Activated CD8-positive, alpha-beta T cell treated with anti-CD3 and anti-CD28 coated beads for 36 hours (primary cell): ENCODE data around the gene GSE1. TPM values are rescaled to one million over a fixed set of nuclear protein-coding genes. Genes with fewer than 3 reads are reported as not detected.

Experiments used
- ATAC-seq: fragments of 200-7000 bp; cut with Tn5 transposase; one replicate; pipeline ENCODE4 v1.10.0; 2021; ENCODE audit warnings: mild to moderate bottlenecking, moderate library complexity
- CTCF ChIA-PET: fragments of 350-600 bp; sonication (Branson Sonifier 250); formaldehyde crosslinking; loops from one replicate; lab custom pipeline; 2021; ENCODE audit warnings: antibody characterized with exemption; lab: Charles Lee
- POLR2A ChIA-PET: fragments of 350-600 bp; sonication (Branson Sonifier 250); formaldehyde crosslinking; loops from one replicate; lab custom pipeline; 2021; ENCODE audit warnings: antibody characterized with exemption; lab: Charles Lee
- DNase-seq: peaks from one replicate; pipeline ENCODE4 v3.0.0-alpha.2; 2020
- H3K27ac Mint-ChIP-seq: one replicate; pipeline ENCODE4 v1.8.0; 2021; ENCODE audit warnings: mild to moderate bottlenecking, mixed read lengths
- H3K27me3 Mint-ChIP-seq: one replicate; pipeline ENCODE4 v1.8.0; 2021; ENCODE audit warnings: mixed read lengths
- H3K36me3 Mint-ChIP-seq: one replicate; pipeline ENCODE4 v1.8.0; 2021; ENCODE audit warnings: low read depth, mixed read lengths
- H3K4me1 Mint-ChIP-seq: one replicate; pipeline ENCODE4 v1.8.0; 2021; ENCODE audit warnings: low read depth, mixed read lengths
- H3K4me3 Mint-ChIP-seq: one replicate; pipeline ENCODE4 v1.8.0; 2021; ENCODE audit warnings: mild to moderate bottlenecking, moderate library complexity, mixed read lengths
- H3K9me3 Mint-ChIP-seq: one replicate; pipeline ENCODE4 v1.8.0; 2021; ENCODE audit warnings: mixed read lengths
- CTCF ChIP-seq: fragments of 200-600 bp; IDR thresholded peaks from one replicate; pipeline ENCODE4 v1.8.0; 2022; ENCODE audit warnings: antibody characterized with exemption, mild to moderate bottlenecking
- intact Hi-C: fragments of 100-400 bp; cut with micrococcal nuclease; formaldehyde crosslinking; loops from one replicate; pipeline ENCODE4 v1.10.0; 2022
- total RNA-seq, 2 experiments: library from RNA; stranded (reverse); gene quantifications; one replicate each; pipeline ENCODE4 v1.2.3, GENCODE V29; 2021

GSE1 gene
- total RNA-seq, 2 experiments from 2014 or later, result 33.6 to 34.5 TPM

GRCh38 chr16:85608515-85608885, 4.6 kb upstream of the GSE1 start:
- no peaks in the 10 kb centered on the region for H3K9me3 Mint-ChIP-seq
- intact Hi-C loops, result no loop called here
- H3K4me3 Mint-ChIP-seq, result no peak overlapping the region
- POLR2A ChIA-PET, result no interaction called here
- peaks cover 41% of the 10 kb centered on the region for H3K4me1 Mint-ChIP-seq
- H3K27me3 Mint-ChIP-seq, result no peaks in the 10 kb centered on the region
- no peaks in the 10 kb centered on the region for H3K36me3 Mint-ChIP-seq
- ATAC-seq (no peak), DNase-seq (no peak)
- no peak for TF ChIP-seq CTCF
- no peak overlapping the region for H3K27ac Mint-ChIP-seq
- CTCF ChIA-PET, result interaction anchor here (1.7 kb wide), 1 partner anchor 26 kb away, joined by 5 read pairs; no protein-coding TSS in a partner anchor

- DNase-seq (no peak), ATAC-seq (no peak)
- ChIA-PET POLR2A (interaction anchor here (0.8 to 2.1 kb wide), 3 partner anchors 29 to 187 kb away, joined by 3 to 12 read pairs (median 4); no protein-coding TSS in a partner anchor), CTCF (interaction anchor here (1.0 to 5.0 kb wide), 15 partner anchors 9 to 646 kb away, joined by 3 to 46 read pairs (median 6); no protein-coding TSS in a partner anchor)
- H3K36me3 Mint-ChIP-seq, result no peaks in the 10 kb centered on the region
- H3K9me3 Mint-ChIP-seq, result no peaks in the 10 kb centered on the region
- intact Hi-C loops, result no loop called here
- no peak overlapping the region for H3K27ac Mint-ChIP-seq
- H3K4me1 Mint-ChIP-seq, result peaks cover 41% of the 10 kb centered on the region
- H3K27me3 Mint-ChIP-seq, result no peaks in the 10 kb centered on the region
- no peak for TF ChIP-seq CTCF
- H3K4me3 Mint-ChIP-seq, result no peak overlapping the region
Observed at GRCh38 chr16:85608887-85609286, 4.2 kb upstream of the GSE1 start.

- intact Hi-C loops, result no loop called here
- ChIA-PET CTCF (interaction anchor here (0.7 to 5.0 kb wide), 28 partner anchors 9 to 646 kb away, joined by 3 to 46 read pairs (median 4); no protein-coding TSS in a partner anchor), POLR2A (interaction anchor here (0.8 to 2.1 kb wide), 4 partner anchors 30 to 188 kb away, joined by 3 to 12 read pairs (median 4); no protein-coding TSS in a partner anchor)
- no peaks in the 10 kb centered on the region for H3K36me3 Mint-ChIP-seq
- TF ChIP-seq CTCF, result no peak
- no peak overlapping the region for H3K27ac Mint-ChIP-seq
- no peaks in the 10 kb centered on the region for H3K9me3 Mint-ChIP-seq
- H3K27me3 Mint-ChIP-seq, result no peaks in the 10 kb centered on the region
- no peak for ATAC-seq
- peaks cover 41% of the 10 kb centered on the region for H3K4me1 Mint-ChIP-seq
- no peak for DNase-seq
- no peak overlapping the region for H3K4me3 Mint-ChIP-seq
Observed at GRCh38 chr16:85609539-85609938, 3.6 kb upstream of the GSE1 start.

GRCh38 chr16:85610059-85610445, 3.1 kb upstream of the GSE1 start:
- no peak for ATAC-seq
- peak; percentile 36 for DNase-seq
- TF ChIP-seq CTCF, result no peak
- ChIA-PET CTCF (interaction anchor here (0.7 to 5.0 kb wide), 37 partner anchors 10 to 647 kb away, joined by 3 to 46 read pairs (median 4); no protein-coding TSS in a partner anchor), POLR2A (interaction anchor here (0.9 to 2.1 kb wide), 5 partner anchors 28 to 190 kb away, joined by 3 to 12 read pairs (median 3); no protein-coding TSS in a partner anchor)
- peaks cover 44% of the 10 kb centered on the region for H3K4me1 Mint-ChIP-seq
- peak overlapping the region; percentile 9 for H3K4me3 Mint-ChIP-seq
- H3K36me3 Mint-ChIP-seq, result no peaks in the 10 kb centered on the region
- no peak overlapping the region for H3K27ac Mint-ChIP-seq
- H3K27me3 Mint-ChIP-seq, result no peaks in the 10 kb centered on the region
- no peaks in the 10 kb centered on the region for H3K9me3 Mint-ChIP-seq
- intact Hi-C loops, result loop anchor here (5.0 kb wide), 1 partner anchor 188 kb away; no protein-coding TSS in a partner anchor
